ENCODE results near the gene ARX.

DNA sequence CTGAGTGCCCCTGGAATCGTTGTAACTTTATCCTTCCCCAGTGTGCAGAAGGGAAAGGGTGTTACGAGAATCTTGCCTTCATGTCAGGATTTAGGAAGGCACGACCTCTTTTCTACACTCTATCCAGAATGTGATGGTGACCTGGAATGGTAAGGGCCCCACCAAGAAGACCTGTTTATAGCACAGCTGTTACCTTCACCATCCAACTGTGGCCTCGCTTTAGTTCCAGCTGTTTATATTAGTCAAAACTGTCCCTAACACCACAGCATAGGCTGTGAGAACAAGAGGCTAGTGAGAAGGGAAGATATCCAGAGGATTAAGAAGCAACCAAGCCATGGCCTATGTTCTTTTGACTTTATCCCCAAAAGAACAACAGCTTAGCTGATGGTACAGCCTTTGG lies 28.0 kb downstream of the ARX start:
- no peak for TF ChIP-seq EZH2phosphoT487 (IDR thresholded peaks at IDR 0.05; ENCODE audit: borderline replicate concordance)
- TF ChIP-seq RAD21 (IDR thresholded peaks at IDR 0.05; ENCODE audit: low read depth), result no peak

All from HCT116 (cell line).